ENCODE results near the gene ACYP1.
A peak's percentile ranks its signal among the peaks of the same experiment; 100 is the strongest.

Gene ACYP1

DNA sequence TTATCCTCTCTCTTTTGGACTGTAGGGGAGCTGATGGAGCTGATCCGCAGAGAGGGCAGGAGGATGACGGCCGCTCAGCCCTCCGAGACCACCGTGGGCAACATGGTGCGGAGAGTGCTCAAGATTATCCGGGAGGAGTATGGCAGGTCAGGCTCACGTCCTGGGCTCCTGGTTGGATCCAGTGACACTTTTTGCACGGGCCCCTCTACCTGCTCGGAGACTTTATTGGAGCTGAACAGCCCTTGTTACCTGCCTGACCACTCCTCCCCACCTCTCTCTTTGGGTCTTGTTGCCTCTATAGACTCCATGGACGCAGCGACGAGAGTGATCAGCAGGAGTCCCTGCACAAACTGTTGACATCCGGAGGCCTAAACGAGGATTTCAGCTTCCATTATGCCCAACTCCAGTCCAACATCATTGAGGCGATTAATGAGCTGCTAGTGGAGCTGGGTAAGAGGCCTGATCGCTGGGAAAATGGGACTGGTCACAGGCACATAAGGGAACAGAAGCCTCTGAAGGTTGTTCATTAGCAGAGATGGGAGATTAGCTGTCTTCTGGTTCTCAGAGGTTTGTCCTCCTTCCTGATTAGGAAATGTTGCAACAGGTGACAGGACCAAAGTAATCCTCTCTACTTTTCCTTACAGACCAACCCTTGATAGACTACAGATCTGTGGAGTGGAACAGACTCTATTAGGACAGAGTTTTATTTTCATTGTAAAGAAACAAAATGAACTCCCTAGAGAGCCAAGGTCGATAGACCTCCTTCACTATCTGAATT, 60.4 kb downstream of the ACYP1 start:
- no peaks in the 10 kb centered on the region for H4K20me1 ChIP-seq (ENCODE audit: insufficient read depth, low read length)
- 0 out of 2 replicates have a peak, but pooled peaks cover 5% of the 10 kb centered on the region for H3K4me1 ChIP-seq (ENCODE audit: low read length)
- H3K27me3 ChIP-seq (replicated peaks; ENCODE audit: insufficient read depth, low read length) = no peaks in the 10 kb centered on the region
- no peak overlapping the region for H3K27ac ChIP-seq (ENCODE audit: low read length)
- no peaks in the 10 kb centered on the region for H3K36me3 ChIP-seq (replicated peaks; ENCODE audit: insufficient read depth, low read length)
- H3K9me3 ChIP-seq (replicated peaks; ENCODE audit: insufficient read depth, low read length) = no peaks in the 10 kb centered on the region
- H3K4me3 ChIP-seq (ENCODE audit: low read length) = peak overlapping the region; percentile 91
- H3F3A ChIP-seq (ENCODE audit: insufficient read depth, low read length) = no peaks in the 10 kb centered on the region
- no peak for DNase-seq
- peaks cover 16% of the 10 kb centered on the region for H3K79me2 ChIP-seq (ENCODE audit: low read length)
- H2AFZ ChIP-seq (ENCODE audit: low read length) = peak overlapping the region; percentile 56
- no peak for TF ChIP-seq EZH2 (optimal IDR thresholded peaks at IDR 0.05; ENCODE audit: low read depth, low read length)
- no peak for TF ChIP-seq EZH2phosphoT487 (IDR thresholded peaks at IDR 0.05; ENCODE audit: low read length)
- TF ChIP-seq, protein P1, sequence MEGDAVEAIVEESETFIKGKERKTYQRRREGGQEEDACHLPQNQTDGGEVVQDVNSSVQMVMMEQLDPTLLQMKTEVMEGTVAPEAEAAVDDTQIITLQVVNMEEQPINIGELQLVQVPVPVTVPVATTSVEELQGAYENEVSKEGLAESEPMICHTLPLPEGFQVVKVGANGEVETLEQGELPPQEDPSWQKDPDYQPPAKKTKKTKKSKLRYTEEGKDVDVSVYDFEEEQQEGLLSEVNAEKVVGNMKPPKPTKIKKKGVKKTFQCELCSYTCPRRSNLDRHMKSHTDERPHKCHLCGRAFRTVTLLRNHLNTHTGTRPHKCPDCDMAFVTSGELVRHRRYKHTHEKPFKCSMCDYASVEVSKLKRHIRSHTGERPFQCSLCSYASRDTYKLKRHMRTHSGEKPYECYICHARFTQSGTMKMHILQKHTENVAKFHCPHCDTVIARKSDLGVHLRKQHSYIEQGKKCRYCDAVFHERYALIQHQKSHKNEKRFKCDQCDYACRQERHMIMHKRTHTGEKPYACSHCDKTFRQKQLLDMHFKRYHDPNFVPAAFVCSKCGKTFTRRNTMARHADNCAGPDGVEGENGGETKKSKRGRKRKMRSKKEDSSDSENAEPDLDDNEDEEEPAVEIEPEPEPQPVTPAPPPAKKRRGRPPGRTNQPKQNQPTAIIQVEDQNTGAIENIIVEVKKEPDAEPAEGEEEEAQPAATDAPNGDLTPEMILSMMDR (IDR thresholded peaks at IDR 0.05; ENCODE audit: low read length) = no peak
- H3K9ac ChIP-seq (ENCODE audit: low read length) = peak overlapping the region; percentile 72
- peak overlapping the region; percentile 84 for H3K4me2 ChIP-seq (ENCODE audit: low read depth, low read length)
- no peaks in the 10 kb centered on the region for H3K9me2 ChIP-seq (replicated peaks; ENCODE audit: insufficient read depth, low read length)

Measured in MM.1S (cell line).